22Rv1 (cell line): ENCODE results near the gene CEP152.

Source experiments
- H3K27ac ChIP-seq: fragments of 450-650 bp; 2 replicates; pipeline ENCODE4 v1.5.1; 2017
- CTCF ChIP-seq: fragments of 450-650 bp; IDR thresholded peaks from 2 replicates; pipeline ENCODE4 v1.5.1; 2017; ENCODE audit warnings: mild to moderate bottlenecking
- ZFX ChIP-seq: fragments of 450-650 bp; IDR thresholded peaks from 2 replicates; pipeline ENCODE4 v1.6.1; 2017; ENCODE audit warnings: antibody characterized with exemption, borderline replicate concordance

CEP152 gene

GRCh38 chr15:48850648-48851047 lies 39.8 kb upstream of the CEP152 start:
- TF ChIP-seq CTCF (no peak), ZFX (no peak)
- no peak overlapping the region for H3K27ac ChIP-seq

- no peak overlapping the region for H3K27ac ChIP-seq
- TF ChIP-seq CTCF = no peak
Measured at GRCh38 chr15:48845123-48845522, 34.3 kb upstream of the CEP152 start.

GRCh38 chr15:48842501-48842900 lies 31.6 kb upstream of the CEP152 start:
- no peak for TF ChIP-seq CTCF
- H3K27ac ChIP-seq = no peak overlapping the region

- H3K27ac ChIP-seq = no peak overlapping the region
- no peak for TF ChIP-seq CTCF
- TF ChIP-seq ZFX = no peak
Measured at GRCh38 chr15:48834756-48835155, 23.9 kb upstream of the CEP152 start.

- TF ChIP-seq ZFX (no peak), CTCF (no peak)
- H3K27ac ChIP-seq = no peak overlapping the region
Measured at GRCh38 chr15:48833526-48834239, 22.8 kb upstream of the CEP152 start.

- no peak for TF ChIP-seq CTCF
- no peak for TF ChIP-seq ZFX
- no peak overlapping the region for H3K27ac ChIP-seq
Measured at GRCh38 chr15:48832648-48833047, 21.8 kb upstream of the CEP152 start.

GRCh38 chr15:48828906-48829305 lies 18.0 kb upstream of the CEP152 start:
- TF ChIP-seq ZFX (no peak), CTCF (no peak)
- H3K27ac ChIP-seq = no peak overlapping the region
